ACC112 (cell line): ENCODE results near the gene IPO11.

Experiments
- H2AFZ ChIP-seq: fragments of 200-600 bp; sonication (generic); one replicate; pipeline ENCODE4 v1.6.0; 2017; ENCODE audit warnings: antibody characterized with exemption, low read length; ENCODE audit not compliant: unreplicated experiment
- H3K27ac ChIP-seq: fragments of 200-600 bp; sonication (generic); 2 replicates; pipeline ENCODE4 v1.5.1; 2014; ENCODE audit warnings: low read depth, mild to moderate bottlenecking, antibody characterized with exemption, low read length, moderate library complexity
- H3K27me3 ChIP-seq: fragments of 200-600 bp; sonication (generic); 2 replicates; pipeline ENCODE4 v1.6.1; 2014; ENCODE audit warnings: mild to moderate bottlenecking, antibody characterized with exemption, low read length, moderate library complexity, mixed read lengths; ENCODE audit not compliant: insufficient read depth
- H3K36me3 ChIP-seq: fragments of 200-600 bp; sonication (generic); 2 replicates; pipeline ENCODE4 v1.6.1; 2016; ENCODE audit warnings: mild to moderate bottlenecking, antibody characterized with exemption, low read length, moderate library complexity, mixed read lengths; ENCODE audit not compliant: insufficient read depth
- H3K4me1 ChIP-seq: fragments of 200-600 bp; sonication (generic); one replicate; pipeline ENCODE4 v1.6.1; 2016; ENCODE audit warnings: low read length, mixed read lengths; ENCODE audit not compliant: insufficient read depth, unreplicated experiment, control insufficient read depth
- H3K4me3 ChIP-seq: fragments of 200-600 bp; sonication (generic); 2 replicates; pipeline ENCODE4 v1.5.1; 2014; ENCODE audit warnings: mild to moderate bottlenecking, low read depth, low read length
- H3K79me2 ChIP-seq: fragments of 200-600 bp; sonication (generic); one replicate; pipeline ENCODE4 v1.6.0; 2016; ENCODE audit warnings: low read length; ENCODE audit not compliant: control insufficient read depth, unreplicated experiment, insufficient read depth

IPO11 gene

DNA sequence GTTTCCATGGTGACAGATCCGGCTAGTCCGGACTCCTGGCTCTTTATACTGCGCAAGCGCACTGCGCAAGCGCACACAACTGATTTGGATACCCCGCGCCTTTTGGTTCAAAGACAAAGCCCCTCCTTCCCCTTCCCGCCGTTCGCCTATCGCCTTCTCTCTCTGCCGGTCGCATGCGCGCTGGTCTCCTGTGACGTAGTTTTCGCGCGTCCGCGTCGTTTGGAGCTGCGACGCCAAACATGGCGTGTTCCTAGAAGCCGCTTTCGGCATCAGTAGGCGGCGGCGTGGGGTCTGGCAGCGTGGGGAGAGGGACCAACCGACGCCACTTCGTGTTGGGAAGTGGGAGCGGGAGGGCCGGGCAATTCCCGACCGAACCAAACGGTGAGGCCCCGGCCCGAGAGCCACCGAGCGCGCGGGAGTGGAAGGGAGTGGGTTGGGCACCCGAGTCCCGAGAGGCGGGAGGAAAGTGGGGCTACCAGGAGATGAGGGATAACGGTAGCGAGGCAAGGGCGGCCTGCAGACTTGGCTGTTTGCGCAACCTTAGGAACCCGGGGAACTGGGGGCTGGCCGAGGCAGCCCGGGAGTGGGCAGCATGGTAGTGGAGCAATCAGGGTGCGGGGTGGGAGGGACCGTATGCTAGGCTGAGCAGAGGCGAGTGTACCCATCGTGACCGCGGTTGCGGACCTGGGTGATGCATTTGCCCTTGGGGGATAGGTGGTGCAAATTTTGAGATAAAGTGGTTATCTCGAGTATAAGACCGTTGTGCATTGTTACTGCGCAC lies at the start of gene IPO11:
Gene IPO11, plus strand, starts transcription at position 215 of the 781 bp plus-strand sequence. CDS start 24,517 bp downstream, outside the sequence.
- H3K4me1 ChIP-seq: peaks cover 9% of the 10 kb centered on the region
- H3K36me3 ChIP-seq: no peaks in the 10 kb centered on the region
- peaks cover 41% of the 10 kb centered on the region for H3K79me2 ChIP-seq
- H3K27me3 ChIP-seq: no peaks in the 10 kb centered on the region
- peak within 1 kb of the TSS; percentile 83 for H3K4me3 ChIP-seq
- H3K27ac ChIP-seq: peak within 1 kb of the TSS; percentile 66
- H2AFZ ChIP-seq: peak within 1 kb of the TSS; percentile 68

- H2AFZ ChIP-seq: no peak overlapping the region
- H3K27me3 ChIP-seq: no peaks in the 10 kb centered on the region
- H3K79me2 ChIP-seq: no peaks in the 10 kb centered on the region
- no peak overlapping the region for H3K4me3 ChIP-seq
- no peak overlapping the region for H3K27ac ChIP-seq
- peaks cover 29% of the 10 kb centered on the region for H3K36me3 ChIP-seq
- H3K4me1 ChIP-seq: no peaks in the 10 kb centered on the region
Observed at GRCh38 chr5:62369039-62369438, 43.5 kb upstream of the IPO11 start.

- H3K27me3 ChIP-seq: no peaks in the 10 kb centered on the region
- no peak overlapping the region for H2AFZ ChIP-seq
- peaks cover 31% of the 10 kb centered on the region for H3K36me3 ChIP-seq
- peaks cover 8% of the 10 kb centered on the region for H3K4me1 ChIP-seq
- H3K79me2 ChIP-seq: no peaks in the 10 kb centered on the region
- no peak overlapping the region for H3K4me3 ChIP-seq
- no peak overlapping the region for H3K27ac ChIP-seq
Observed at GRCh38 chr5:62371409-62371808, 41.2 kb upstream of the IPO11 start.

DNA sequence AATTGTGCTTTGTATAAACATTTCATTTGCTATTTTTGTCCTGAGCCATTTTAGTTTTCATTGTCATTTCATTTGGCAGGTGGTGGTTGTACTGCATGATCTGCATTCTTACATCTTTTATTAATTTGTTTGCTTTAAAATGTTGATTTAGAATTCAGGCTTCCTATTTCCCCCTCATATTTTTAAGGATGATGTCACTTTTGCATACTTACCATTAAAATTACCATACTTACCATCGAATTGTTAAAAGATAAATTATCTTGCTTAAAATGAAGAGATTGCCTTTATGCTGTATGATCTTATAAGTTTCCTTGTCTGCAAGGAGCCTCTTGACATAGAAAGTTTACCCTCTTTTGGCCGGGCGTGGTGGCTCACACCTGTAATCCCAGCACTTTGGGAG lies 40.0 kb upstream of the IPO11 start:
- H3K27ac ChIP-seq: no peak overlapping the region
- H3K79me2 ChIP-seq: no peaks in the 10 kb centered on the region
- H3K27me3 ChIP-seq: no peaks in the 10 kb centered on the region
- H3K4me3 ChIP-seq: no peak overlapping the region
- H3K36me3 ChIP-seq: peaks cover 33% of the 10 kb centered on the region
- peaks cover 8% of the 10 kb centered on the region for H3K4me1 ChIP-seq
- no peak overlapping the region for H2AFZ ChIP-seq

- peaks cover 8% of the 10 kb centered on the region for H3K4me1 ChIP-seq
- no peak overlapping the region for H2AFZ ChIP-seq
- no peaks in the 10 kb centered on the region for H3K79me2 ChIP-seq
- H3K27me3 ChIP-seq: no peaks in the 10 kb centered on the region
- H3K4me3 ChIP-seq: no peak overlapping the region
- peaks cover 40% of the 10 kb centered on the region for H3K36me3 ChIP-seq
- H3K27ac ChIP-seq: no peak overlapping the region
Observed at GRCh38 chr5:62373382-62373781, 39.2 kb upstream of the IPO11 start.

DNA sequence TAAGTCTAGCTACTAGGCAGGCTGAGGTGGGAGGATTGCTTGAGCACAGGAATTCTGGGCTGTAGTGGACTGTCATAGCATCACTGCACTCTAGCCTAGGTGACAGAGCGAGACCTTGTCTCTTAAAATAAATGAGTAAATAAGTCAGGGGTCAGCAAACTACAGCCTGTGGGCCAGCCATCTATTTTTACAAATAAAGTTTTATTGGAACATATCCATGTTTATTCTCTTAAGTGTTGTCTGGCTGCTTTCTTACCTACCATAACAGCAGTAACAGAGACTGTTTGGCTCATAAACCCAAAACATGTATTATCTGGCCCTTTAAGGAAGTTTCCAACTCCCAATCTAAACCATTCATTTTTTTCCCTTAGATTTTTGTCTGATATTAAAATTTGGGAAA lies 38.5 kb upstream of the IPO11 start:
- Histone ChIP-seq H3K4me3 (no peak overlapping the region), H3K36me3 (peaks cover 44% of the 10 kb centered on the region), H3K27me3 (no peaks in the 10 kb centered on the region), H3K27ac (no peak overlapping the region), H3K79me2 (no peaks in the 10 kb centered on the region), H2AFZ (no peak overlapping the region), H3K4me1 (peaks cover 8% of the 10 kb centered on the region)

GRCh38 chr5:62375627-62376026 lies 36.9 kb upstream of the IPO11 start:
- H3K4me1 ChIP-seq: peaks cover 8% of the 10 kb centered on the region
- H2AFZ ChIP-seq: no peak overlapping the region
- H3K27ac ChIP-seq: 0 out of 2 replicates have a peak overlapping the region, but pooled peaks have one; percentile 3
- H3K4me3 ChIP-seq: no peak overlapping the region
- H3K27me3 ChIP-seq: no peaks in the 10 kb centered on the region
- peaks cover 58% of the 10 kb centered on the region for H3K36me3 ChIP-seq
- H3K79me2 ChIP-seq: no peaks in the 10 kb centered on the region

DNA sequence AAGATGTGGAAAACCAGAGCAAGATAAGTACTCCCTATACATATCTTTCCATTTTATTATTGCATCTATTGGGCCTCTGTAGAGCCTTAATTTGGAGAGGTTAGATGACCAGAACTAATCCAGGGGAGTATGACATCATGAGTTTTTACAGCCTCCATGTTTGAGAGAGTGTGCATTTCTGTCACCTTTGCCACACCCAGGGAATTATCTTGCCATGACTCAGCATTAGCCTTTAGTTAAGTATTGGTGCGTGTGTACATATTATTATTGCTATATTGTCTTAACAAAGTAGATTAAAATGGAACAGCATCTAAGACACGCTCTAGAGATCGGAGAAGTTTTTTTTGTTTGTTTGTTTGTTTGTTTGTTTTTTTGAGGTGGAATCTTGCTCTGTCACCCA lies 36.5 kb upstream of the IPO11 start:
- Histone ChIP-seq H3K36me3 (peaks cover 59% of the 10 kb centered on the region), H2AFZ (no peak overlapping the region), H3K4me3 (no peak overlapping the region), H3K27ac (no peak overlapping the region), H3K4me1 (peaks cover 8% of the 10 kb centered on the region), H3K27me3 (no peaks in the 10 kb centered on the region), H3K79me2 (no peaks in the 10 kb centered on the region)

DNA sequence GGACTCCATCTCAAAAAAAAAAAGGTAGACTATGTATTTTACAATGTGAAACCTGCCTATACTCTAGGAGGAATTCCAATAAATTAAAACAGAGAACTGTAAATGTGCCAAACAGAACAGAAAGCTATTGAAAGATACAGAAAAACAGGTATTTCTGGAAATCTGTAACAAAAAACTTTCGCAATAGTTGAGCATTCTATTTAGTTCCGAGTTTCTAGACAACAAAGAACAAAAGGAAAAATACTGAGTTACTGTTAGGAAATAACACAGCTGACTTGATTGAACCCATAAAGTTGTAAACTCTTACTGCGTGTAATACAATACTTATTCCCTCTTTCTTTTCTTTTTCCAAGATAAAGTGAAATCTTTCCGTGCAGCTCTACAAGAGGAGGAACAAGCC lies 27.4 kb upstream of the IPO11 start:
- no peaks in the 10 kb centered on the region for H3K79me2 ChIP-seq
- peaks cover 7% of the 10 kb centered on the region for H3K4me1 ChIP-seq
- no peak overlapping the region for H3K27ac ChIP-seq
- no peak overlapping the region for H2AFZ ChIP-seq
- peaks cover 30% of the 10 kb centered on the region for H3K36me3 ChIP-seq
- no peak overlapping the region for H3K4me3 ChIP-seq
- H3K27me3 ChIP-seq: no peaks in the 10 kb centered on the region

DNA sequence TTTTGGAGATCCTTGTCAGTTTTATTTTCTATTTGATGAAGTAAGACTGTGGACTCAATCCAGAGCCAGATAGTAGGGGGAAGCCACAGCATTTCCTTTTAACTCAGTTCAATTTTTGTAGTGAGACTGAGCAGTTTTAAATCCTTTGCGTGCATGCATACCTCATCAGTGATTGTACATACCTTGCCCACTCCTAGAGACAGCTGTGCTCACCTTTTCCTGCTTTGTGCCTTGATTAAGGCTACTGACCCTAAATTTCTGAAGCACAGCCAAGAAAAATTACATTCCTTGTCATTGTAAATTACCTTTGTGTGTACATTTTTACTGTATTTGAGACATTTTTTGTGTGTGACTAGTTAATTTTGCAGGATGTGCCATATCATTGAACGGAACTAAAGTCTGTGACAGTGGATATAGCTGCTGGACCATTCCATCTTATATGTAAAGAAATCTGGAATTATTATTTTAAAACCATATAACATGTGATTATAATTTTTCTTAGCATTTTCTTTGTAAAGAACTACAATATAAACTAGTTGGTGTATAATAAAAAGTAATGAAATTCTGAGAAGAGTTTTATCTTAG lies 26.7 kb upstream of the IPO11 start:
- no peak overlapping the region for H3K27ac ChIP-seq
- H3K36me3 ChIP-seq: peaks cover 23% of the 10 kb centered on the region
- peaks cover 7% of the 10 kb centered on the region for H3K4me1 ChIP-seq
- H3K27me3 ChIP-seq: no peaks in the 10 kb centered on the region
- no peak overlapping the region for H2AFZ ChIP-seq
- no peak overlapping the region for H3K4me3 ChIP-seq
- H3K79me2 ChIP-seq: no peaks in the 10 kb centered on the region

GRCh38 chr5:62386824-62387223 lies 25.7 kb upstream of the IPO11 start:
- no peaks in the 10 kb centered on the region for H3K27me3 ChIP-seq

More at GRCh38 chr5:62386824-62387223, 25.7 kb upstream of the IPO11 start:
- Histone ChIP-seq H2AFZ (no peak overlapping the region), H3K4me1 (peaks cover 7% of the 10 kb centered on the region), H3K79me2 (no peaks in the 10 kb centered on the region), H3K36me3 (peaks cover 26% of the 10 kb centered on the region), H3K4me3 (no peak overlapping the region), H3K27ac (0 out of 2 replicates have a peak overlapping the region, but pooled peaks have one; percentile 14)
